ENCODE data around the gene ZNF689.

The ZNF689 gene

DNA sequence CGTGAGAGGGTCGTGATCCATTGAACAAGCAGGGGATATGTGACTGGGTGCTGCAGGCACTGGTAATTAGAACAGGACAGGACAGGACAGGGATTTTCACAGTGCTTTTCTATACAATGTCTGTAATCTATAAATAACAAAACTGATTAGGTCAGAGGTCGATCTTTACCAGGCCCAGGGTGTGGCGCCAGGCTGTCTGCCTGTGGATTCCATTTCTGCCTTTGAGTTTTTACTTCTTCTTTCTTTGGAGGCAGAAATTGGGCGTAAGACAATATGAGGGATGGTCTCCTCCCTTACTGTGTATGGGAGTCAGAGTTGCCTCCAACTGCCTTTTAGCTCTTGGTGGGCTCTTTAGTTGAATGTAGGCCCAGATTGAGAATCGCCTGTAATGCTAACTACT is 50.5 kb downstream of the ZNF689 start:
- no peak for DNase-seq

DNA sequence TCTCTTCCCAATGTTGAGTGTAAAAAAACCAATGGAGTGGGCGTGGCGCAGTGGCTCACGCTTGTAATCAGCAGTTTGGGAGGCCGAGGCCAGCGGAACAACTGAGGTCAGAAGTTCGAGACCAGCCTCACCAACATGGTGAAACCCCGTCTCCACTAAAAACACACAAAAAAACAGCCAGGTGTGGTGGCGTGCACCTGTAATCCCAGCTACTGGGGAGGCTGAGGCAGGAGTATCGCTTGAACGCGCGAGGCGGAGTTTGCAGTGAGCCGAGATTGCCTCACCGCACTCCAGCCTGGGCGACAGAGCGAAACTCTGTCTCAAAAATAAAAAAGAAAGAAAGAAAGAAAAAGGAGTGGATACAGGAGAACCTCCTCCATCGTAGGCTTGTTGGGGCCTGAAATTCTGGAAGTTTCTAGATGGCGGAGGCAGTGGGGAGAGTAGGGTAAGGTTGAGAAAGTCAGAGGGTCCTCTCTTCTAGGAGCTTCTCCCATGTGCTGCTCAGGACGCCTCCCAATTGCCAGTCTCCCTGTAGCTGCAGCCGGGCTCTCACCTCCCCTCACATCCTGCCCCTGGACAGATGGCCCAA is 51.3 kb downstream of the ZNF689 start:
- DNase-seq, result no peak

DNA sequence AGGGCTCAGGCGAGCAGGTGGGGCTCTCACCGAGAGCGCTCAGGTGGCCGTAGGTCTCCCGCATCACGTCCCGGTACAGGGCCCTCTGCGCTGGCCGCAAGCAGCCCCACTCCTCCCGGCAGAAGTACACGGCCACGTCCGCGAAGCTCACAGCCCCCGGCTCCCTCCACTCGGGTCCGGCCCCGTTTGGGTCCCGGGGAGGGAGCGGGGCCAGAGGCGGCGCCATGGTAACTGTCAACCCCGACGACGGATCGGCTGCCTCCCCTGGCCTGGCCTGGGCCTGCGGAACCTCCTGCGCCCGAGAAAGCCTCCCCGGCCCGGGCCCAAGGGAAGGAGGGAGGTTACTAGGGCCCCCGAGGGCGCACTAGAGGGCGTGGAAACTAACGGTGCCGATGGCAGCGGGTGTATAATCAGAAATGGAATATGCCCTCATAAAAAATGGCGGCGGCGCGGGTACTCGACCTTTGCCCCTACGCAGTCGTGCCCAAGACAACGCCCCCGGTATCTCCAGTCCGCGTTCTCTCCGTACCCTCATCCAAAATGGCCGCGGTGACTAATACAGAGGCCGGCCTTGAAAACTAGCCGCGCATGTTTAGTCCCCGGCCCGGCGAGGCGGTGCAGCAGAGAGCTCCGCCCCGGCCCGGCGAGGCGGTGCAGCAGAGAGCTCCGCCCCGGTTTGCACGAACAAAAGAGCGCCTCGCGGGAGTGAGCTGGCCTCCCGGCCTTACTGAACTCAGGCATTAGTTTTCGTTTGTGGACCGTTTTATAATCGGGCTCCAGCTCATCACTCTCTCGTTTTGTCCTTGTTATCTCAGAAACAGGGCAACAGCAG is 52.0 kb downstream of the ZNF689 start, which contains the start of gene ZNF764:
Gene ZNF764, minus strand, starts transcription at position 418 of the 832 bp plus-strand sequence. Its CDS starts 192 bp downstream, at position 226.
- peak; percentile 96 for DNase-seq

DNA sequence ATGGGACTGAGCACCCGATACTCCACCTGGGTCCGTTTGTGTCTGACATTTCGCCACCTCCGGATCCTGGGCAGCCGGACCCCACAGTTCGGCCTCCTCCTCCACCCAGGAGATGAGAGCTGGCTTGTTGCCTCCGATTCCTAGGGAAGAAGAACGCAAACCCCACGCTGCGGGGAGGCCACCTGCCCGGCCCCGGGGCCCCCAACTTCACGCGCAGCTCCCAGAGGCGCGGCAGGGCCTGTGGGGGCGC is 52.6 kb downstream of the ZNF689 start:
- no peak for DNase-seq

DNA sequence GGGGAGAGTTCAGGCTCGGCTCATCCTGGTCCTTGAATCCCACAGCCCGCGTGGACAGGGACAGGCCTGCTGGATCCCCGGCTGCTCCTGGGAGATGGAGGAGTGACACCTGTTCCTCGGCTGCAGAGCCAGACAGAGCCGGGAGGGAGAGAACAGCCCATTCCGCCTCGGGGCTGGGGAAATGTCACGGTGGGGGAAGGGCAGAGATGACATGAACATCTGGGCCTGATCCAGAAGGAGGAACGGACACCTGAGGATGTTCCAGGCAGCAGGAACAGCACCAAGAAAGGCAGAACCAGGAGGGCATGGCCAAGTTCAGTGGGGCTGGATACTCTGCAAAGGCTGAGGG is 54.1 kb downstream of the ZNF689 start:
- DNase-seq, result no peak

DNA sequence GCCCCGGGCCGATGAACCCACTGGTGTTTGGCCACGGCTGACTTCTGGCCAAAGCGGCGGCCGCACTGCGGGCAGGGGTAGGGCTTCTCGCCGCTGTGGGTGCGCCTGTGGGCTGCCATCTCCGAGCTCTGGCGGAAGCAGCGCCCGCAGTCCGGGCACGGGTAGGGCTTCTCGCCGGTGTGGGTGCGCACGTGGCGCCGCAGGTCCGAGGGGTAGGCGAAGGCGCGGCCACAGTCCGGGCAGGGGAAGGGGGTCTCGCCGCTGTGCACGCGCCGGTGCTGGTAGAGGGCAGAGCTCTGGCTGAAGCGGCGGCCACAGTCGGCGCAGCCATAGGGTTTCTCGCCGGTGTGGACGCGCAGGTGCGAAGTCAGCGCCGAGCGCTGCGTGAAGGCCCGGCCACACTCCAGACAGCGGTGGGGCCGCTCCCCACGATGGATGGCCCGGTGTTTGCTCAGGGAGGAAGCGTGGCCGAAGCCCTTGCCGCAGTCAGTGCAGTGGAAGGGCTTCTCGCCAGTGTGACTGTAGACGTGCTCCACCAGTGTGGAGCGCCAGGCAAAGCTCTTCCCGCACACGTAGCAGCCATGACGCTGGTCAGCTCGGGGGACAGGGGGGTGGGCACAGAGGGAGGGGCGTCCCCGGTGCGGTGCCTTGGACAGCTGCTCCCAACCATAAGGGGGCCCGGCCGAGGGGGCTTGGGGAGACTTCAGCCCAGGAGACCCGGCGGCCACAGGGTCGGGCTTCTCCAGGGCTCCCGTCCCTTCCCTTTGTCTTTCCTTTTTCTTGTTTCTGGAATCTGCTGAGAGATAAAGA is 54.7 kb downstream of the ZNF689 start:
- DNase-seq, result no peak

DNA sequence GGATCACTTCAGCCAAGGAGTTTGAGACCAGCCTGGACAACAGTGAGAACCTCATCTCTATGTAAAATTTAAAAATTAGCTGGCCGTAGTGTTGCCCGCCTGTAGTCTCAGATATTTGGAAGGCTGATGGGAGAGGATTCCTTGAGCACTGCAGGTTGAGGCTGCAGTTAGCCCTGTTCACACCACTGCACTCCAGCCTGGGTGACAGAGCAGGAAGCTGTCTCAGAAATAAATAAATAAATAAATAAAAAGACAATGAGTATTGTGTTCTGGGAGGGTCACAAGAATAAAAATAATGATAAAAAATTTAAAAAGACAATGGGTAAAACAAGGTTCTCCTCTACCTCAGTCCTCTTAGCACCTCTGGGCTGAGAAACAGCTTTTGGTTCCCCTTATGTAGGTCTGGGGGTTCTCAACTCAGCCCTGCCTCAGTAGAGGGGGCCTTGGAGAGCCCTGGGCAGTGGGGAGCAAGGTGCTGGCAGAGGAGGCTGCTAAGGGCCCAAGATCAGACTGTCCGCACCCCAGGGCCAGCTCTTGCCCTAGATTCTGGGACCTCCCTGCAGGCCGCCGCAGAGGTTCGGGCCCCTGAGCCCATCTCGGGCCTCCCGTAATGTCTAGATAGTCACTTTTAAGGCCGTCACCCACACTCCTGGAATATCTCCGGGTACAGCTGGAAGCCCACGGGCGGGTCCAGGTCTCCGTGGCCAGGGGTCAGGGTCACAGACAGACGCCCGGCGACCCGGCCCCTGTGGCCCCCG is 55.5 kb downstream of the ZNF689 start:
- DNase-seq, result no peak

DNA sequence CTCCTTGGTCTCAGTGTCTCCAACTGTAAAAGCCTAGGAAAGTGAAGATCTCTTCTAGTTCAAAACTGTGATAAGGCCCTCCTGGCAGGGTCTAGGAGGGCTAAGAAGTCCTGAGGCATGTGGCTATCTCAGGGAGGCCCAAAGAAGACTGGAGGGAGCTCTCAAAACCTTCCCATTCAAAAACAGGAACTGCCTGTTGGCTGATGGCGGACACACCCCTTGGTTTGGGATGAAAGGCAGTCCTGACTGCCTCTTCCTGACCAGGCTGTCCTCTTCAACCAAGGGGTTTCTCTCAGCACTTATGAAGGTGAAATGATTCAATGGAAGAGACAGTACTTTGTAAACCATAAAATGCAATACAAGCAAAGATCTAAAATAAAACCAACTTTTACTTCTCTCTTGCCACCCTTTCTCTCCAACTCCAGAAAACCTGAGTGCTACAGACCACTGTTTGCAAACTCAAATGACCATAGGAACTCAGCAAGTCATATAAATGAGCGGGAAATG is 56.7 kb downstream of the ZNF689 start:
- no peak for DNase-seq

DNA sequence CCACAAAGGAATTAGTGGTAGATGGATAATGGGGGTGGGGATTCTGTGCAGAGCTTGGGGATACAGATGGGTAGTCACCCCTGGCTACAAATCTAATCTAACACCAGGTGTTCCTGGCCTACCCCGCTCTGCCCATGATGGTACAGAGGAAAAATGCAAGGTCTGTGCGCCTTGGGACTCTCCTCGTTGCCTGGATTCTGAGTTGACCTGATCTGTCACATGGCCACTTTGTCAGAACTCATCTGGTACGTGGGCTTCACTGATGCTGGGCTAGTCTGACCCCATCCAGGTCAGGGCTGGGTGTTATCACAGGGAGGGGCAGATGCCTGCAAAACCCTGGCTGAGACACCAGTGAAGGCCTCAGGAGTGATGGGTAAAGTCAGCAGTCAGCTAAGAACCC is 57.2 kb downstream of the ZNF689 start:
- DNase-seq, result no peak

Measured in NK-92 treated with Interleukin-12 subunit alpha and Interleukin-12 subunit beta, amount 100 ng/mL, for 24 hours (cell line).